HG02623 (cell line): ENCODE measurements around the gene RBBP8.

ENCODE experiments used
- ATAC-seq: cut with Tn5 transposase; IDR thresholded peaks from one replicate; pipeline ENCODE4 v1.9.1; 2021; ENCODE audit warnings: moderate library complexity; ENCODE audit not compliant: unreplicated experiment

The RBBP8 gene

GRCh38 chr18:22988208-22988607, 55.1 kb downstream of the RBBP8 start:
- ATAC-seq: peak; percentile 64

- ATAC-seq: no peak
Measured at GRCh38 chr18:22998344-22998743, 65.2 kb downstream of the RBBP8 start.

- ATAC-seq: no peak
Measured at GRCh38 chr18:22999212-22999611, 66.1 kb downstream of the RBBP8 start.

- no peak for ATAC-seq
Measured at GRCh38 chr18:22999647-23000046, 66.5 kb downstream of the RBBP8 start.

GRCh38 chr18:23003289-23003688, 70.2 kb downstream of the RBBP8 start:
- no peak for ATAC-seq

GRCh38 chr18:23012249-23012648, 79.1 kb downstream of the RBBP8 start:
- no peak for ATAC-seq

GRCh38 chr18:23020555-23021294, 87.6 kb downstream of the RBBP8 start:
- ATAC-seq: no peak

- no peak for ATAC-seq
Measured at GRCh38 chr18:23021623-23022022, 88.5 kb downstream of the RBBP8 start.

- ATAC-seq: no peak
Measured at GRCh38 chr18:23032030-23032582, 99.0 kb downstream of the RBBP8 start.

- ATAC-seq: no peak
Measured at GRCh38 chr18:23033056-23033455, 99.9 kb downstream of the RBBP8 start.

GRCh38 chr18:23036660-23037201, 103.6 kb downstream of the RBBP8 start:
- ATAC-seq: no peak

GRCh38 chr18:23037646-23038045, 104.5 kb downstream of the RBBP8 start:
- no peak for ATAC-seq

GRCh38 chr18:23038712-23039111, 105.6 kb downstream of the RBBP8 start:
- ATAC-seq: no peak

- ATAC-seq: no peak
Measured at GRCh38 chr18:23042133-23042532, 109.0 kb downstream of the RBBP8 start.

GRCh38 chr18:23043803-23044376, 110.8 kb downstream of the RBBP8 start:
- ATAC-seq: no peak

GRCh38 chr18:23049698-23050373, 116.7 kb downstream of the RBBP8 start:
- ATAC-seq: no peak

- no peak for ATAC-seq
Measured at GRCh38 chr18:23053776-23054457, 120.8 kb downstream of the RBBP8 start.

- no peak for ATAC-seq
Measured at GRCh38 chr18:23054553-23054952, 121.4 kb downstream of the RBBP8 start.

GRCh38 chr18:23056315-23056714, 123.2 kb downstream of the RBBP8 start:
- ATAC-seq: no peak

GRCh38 chr18:23057096-23057495, 124.0 kb downstream of the RBBP8 start:
- ATAC-seq: no peak
